Ishikawa (cell line): ENCODE data around the gene CTTN.

Experiments
- CREB1 ChIP-seq: IDR thresholded peaks from 2 replicates; pipeline ENCODE4 v1.6.1; 2012; ENCODE audit warnings: low read depth
- EGR1 ChIP-seq: IDR thresholded peaks from 2 replicates; pipeline ENCODE4 v1.6.1; 2012
- EP300 ChIP-seq: IDR thresholded peaks from 2 replicates; pipeline ENCODE4 v1.6.1; 2012; ENCODE audit warnings: borderline replicate concordance
- FOXM1 ChIP-seq: IDR thresholded peaks from 2 replicates; pipeline ENCODE4 v1.6.1; 2012; ENCODE audit warnings: low read depth, borderline replicate concordance
- RAD21 ChIP-seq: IDR thresholded peaks from 2 replicates; pipeline ENCODE4 v1.6.1; 2012; ENCODE audit warnings: low read depth
- TAF1 ChIP-seq: IDR thresholded peaks from 2 replicates; pipeline ENCODE4 v1.6.1; 2012; ENCODE audit warnings: low read depth, mild to moderate bottlenecking
- YY1 ChIP-seq: IDR thresholded peaks from 2 replicates; pipeline ENCODE4 v1.6.1; 2012; ENCODE audit warnings: low read depth
- ZBTB7A ChIP-seq: IDR thresholded peaks from 2 replicates; pipeline ENCODE4 v1.6.1; 2012; ENCODE audit warnings: low read depth

DNA sequence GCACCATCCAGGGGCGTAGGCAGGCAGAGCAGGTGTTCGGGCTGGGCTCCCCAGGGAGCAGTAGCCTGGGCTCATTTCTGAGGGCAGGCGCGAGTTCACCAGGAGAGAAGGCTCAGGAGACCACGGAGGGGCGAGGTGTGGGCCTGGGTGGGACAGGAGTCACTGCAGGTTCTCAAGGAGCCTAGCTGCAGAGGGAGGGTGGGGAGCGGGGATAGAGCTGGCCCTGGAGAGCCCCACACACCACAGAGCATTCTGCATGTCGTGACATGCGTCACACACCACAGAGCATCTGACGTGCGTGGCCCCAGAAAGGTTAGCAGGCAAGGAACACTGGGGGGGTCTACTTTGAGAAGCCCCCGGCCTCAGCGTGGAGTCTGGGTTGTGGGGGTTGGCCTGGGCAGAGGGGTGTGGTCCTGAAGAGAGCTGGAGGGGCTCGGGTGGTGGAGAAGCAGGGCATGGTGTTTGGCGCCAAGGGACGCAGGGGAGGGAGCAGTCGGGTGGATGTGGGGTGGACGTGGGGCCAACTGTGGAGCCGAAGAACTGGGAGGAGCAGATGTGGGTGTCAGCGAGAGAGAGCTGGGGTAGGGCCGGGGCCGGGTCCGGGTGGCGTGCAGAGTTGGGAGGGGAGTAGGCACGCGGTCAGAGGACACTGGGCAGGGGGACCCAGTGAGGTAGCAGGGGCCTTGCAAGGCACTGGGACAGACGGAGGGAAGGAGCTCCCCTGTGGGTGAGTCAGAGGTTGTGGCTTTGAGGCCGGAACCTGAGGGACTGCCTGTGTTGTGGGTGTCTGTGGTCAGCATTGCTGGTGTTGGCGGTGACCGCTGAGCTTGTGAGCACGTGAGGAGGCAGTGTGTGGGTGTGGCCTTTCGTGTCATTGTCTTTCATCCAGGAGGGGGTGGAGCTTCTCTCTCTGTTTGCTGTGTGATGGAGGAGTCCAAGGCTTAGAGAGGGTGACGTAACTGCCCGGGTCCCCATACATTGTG lies 25.5 kb downstream of the CTTN start:
- TF ChIP-seq RAD21 = no peak
- TF ChIP-seq CREB1 = no peak
- TF ChIP-seq EGR1 = no peak
- TF ChIP-seq EP300 = no peak
- no peak for TF ChIP-seq TAF1
- no peak for TF ChIP-seq ZBTB7A
- TF ChIP-seq YY1 = no peak
- no peak for TF ChIP-seq FOXM1
